ENCODE measurements around the gene SPATC1L.
"Not testable (repeated sequence)": the region's sequence is repeated elsewhere in the genome, so short reads cannot be mapped to it uniquely, and the experiment has no call there.

Gene SPATC1L

DNA sequence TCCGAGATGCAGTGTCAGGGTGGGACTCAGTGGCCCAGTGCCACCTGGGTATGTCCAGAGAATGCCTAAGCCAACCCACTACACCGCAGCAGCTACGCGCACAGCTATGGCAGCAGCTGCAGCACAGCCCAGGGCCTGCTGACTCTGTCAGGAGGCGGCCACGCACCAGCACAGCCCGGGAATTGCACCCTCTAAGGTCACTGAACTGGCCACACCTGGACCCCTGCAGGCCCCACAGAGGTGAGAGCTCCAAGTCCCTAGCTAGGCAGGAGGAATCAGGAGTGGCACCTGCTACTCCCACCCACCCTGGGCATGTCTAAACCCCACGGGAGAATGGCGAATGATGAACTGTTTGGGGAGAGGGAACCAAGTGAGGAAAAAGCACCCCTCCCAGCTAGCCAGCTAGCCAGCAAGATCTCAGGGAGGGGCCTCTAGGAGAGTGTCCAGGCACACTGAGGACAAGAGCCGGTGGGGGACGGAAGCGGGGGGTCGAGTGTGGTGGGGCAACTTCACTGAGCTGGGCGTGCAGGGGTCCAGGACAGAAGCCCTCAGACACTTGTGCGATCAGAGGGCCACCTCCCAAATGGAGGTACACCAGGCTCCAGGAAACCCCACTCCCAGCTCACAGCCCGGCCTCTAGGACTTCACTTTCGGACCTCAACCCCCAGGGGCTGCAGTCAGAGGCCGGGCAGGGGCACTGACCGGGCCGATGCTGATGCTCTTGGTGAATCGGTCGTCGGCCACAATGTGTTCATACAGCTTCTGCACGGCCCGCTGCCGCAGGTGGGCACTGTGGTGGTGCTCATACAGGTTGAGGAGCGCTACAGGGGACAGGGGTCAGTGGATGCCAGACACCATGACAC is 30.4 kb upstream of the SPATC1L start:
- no peak for DNase-seq

DNA sequence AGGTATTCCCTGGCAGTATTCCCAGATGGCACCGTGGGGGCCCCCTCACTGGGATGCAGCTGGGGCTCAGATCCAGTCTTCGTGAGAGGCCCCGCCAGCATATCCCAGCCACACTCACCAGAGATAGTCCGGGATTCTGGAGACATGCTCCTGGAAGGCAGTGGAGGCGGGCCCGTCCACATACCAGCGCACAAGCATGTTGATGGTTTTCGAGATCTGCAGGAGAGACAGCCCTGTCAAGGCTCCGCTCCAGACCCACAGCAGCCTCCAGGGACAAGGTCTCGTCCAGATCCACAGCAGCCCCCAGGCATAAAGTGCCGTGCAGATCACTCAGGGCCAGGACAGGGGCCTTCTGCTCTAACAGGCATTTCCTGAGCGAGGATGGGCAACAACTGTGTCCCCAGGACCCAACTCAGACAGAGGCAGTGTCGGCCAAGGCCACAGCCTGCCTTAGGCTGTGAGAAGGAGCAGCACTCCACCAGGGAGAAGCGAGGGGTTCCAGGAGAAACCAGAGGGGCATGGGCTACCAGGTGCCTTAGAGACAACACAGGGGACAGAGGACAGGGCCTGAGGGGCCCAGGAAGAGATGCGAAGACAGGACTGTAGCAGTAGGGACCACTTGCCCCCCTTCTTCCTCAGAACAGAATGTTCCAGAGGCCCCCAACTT is 29.5 kb upstream of the SPATC1L start:
- no peak for DNase-seq

DNA sequence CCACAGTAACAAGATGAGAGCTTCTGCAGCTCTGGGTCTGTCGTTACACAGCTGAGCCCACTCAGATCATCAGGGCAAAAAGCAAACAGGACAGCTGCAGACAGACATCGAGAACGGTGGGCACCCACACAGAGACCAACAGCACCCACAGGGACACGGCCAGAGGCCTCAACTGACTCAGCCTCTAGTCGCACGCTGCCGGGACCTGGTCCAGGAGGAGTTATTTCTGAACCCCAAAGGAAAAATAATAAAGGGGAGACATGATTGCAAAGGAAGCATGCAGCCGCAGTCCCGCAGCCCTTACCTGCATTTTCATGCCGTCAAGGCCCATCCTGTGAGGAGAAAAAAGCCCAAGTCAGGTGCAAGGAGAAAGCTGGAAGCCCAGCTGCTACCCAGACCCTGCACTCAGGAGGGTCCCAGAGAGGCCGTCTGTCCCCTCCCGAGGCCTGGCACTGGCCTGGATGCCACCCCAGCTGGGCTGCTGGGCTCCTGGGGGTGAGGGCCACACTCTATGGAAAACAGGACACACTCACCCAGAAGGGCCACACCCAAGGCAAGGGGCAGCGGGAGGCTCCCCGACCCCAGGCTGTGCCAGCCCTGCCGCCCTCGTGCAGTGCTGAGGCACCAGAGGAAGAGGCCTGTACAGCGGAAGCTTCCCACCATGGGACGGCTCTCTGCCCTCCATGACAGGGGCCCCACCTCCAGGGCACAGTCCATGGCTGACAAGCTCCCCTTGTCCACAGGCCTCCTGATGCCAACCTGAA is 28.6 kb upstream of the SPATC1L start:
- no peak for DNase-seq

DNA sequence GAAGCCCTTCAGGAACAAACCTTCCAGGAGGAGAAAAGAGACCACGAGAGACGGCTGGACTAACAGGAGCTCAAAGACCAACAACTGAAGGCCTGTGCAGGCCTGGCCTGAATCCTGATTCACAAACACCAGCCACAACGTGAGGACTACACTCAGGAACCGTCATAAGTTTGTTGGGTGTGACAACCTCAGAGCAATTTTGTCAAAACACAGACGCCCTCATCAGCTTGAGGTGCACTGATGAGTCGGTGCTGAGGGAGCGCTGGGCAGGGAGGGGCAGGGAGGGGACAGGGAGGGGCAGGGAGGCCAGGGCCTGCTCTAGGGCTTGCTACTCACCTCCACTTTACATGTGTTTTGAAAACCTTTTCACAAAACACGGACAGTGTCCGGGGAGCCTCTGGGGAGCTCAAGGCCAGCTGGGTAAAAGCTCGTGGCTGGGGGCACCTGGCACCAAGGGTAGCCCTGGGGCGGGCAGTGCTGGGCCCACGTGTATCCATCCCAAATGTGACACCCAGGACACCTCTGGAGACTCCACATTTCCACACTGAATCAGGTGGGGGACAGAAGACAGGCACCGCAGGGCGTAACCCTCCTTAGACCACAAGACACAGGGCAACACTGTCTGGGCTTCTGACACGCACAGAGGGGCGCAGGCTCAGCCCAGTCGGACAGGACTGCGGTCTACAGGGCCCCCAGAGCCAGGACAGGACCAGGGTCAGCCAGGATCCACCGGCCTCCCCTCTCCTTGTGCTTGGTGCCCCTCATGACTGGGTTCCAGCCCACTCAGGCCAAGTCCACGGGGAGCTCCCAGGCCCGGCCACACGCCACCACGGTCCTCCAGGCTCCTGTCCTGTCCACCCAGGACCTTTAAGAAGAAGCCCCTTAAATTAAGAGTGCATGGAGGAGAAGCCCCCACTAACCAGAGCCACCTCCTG is 27.8 kb upstream of the SPATC1L start:
- DNase-seq: no peak

DNA sequence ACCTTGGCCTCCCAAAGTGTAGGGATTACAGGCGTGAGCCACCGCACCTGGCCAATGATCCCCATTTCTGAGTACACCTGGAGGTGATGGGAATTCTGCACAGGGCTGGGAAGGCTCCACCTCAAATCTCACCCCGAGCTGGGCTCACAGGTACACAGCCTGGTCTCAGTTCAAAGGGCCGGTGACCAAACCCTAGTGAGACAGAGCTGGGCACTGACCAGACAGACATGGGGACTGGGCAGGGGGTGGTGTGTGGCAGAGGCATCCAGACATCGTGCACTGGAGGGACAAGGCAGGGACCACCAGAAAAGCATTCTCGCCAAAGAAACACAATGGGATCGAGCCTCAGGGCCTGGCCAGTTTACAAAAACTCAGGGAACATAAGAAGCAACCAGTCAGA is 27.1 kb upstream of the SPATC1L start:
- no peak for DNase-seq

DNA sequence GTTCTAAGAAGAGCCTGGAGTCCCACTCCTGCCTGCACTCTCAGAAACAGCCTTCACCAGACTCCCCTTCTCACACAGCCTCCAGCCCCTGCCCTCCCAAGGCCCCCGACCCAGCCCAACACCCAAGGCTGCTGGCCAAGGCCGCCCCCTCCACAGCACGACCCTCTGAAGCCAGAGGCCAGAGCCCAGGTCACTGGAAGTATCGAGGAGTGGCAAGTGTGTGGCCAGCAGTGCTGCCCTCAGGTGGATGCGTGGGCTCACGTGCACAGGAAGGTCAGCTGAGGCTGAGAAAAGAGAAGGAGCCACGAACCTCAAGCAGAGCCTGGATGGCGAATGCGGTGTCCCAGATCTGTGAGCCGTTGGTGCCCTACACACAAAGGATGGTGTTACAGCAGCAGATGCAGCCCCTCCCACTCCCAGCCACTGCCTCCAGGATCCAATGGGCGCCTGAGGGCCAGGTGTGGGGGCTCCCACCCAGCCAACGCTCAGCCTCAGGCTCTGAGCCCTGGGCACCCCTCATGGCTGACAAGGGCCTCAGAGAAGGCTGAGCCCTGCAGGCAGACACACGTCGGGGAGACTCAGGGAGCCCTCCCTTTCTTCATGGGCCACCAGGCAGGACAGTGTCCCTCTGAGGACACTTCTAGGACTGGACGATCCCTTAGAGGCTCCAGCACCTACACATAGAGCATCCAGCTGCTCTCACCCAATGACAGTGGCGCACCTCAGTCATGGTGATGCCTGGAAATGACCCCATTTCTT is 26.3 kb upstream of the SPATC1L start:
- DNase-seq: peak; percentile 12

DNA sequence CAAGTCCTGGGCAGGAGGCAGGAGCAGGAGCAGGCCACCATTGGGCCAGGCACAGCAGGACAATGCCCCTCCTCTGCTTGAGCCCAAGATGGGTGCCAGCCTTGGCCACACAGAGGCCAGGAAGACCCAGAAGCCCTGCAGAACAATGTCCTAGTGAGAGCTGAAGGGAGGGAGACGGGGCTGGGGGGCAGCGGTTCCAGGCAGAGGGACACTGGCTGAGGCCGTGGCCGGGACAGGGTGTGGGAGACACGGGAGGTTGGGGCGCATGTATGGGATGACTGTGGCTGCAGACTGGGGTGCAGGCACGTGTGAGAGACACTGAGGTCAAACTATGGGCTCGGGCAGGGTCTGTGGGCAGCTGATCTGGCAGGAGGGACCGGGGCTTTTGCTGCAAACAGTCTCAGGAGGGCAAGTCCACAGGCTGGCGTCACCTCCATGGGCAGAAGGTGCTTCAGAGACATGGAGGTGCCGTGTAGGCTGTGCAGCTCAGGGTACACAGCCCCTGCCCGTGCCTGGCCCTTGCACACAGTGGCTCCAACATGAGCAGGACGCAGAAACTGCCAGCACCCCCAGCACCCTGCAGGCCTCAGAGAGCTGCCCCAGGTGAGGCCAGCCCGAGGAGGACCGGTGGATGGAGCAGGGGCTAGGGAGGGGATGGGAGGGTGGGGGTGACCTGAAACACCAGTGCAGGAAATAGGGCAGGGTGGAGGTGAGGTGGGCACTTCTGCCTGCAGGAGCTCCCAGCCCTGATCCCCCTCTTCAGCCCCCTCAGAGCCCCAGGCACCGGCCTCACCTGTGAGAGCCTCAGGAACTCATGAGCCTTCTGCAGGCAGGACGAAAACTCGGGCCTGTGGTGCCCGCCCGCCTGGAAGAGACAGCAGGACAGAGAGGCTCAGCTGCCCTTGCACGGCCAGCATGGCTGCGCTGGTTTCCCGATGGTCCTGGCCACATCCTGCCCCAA is 24.8 kb upstream of the SPATC1L start:
- no peak for DNase-seq

DNA sequence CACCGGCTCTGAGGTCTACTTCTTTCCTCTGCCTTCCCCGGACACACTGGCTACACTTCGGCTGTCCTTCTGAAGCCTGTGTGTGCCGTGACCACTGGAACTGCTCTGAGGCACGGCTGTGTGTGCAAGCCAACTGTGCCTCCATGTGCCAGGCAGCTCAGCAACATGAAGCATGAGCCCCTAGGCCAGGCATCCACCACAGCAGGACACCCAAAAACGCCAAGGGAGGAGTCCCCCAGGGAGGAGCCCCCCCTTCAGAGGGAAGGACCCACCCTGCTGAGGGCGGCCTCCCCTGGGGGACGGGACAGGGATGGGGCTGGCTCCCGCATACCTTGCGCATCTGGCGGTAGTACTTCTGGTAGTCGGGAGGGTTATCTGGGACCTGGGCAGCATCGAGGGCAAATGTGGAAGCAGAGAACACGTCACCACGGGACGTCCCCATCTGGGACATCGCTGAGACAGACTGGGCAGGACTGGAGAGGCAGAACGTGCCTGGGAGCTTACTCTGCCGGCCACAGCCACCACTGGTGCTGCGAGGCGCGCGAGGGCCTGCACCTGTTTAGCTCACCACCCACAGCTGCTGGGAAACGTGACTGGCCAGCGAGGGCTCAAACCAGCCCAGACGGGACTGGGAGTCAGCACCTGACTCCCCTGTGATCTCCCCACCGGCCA is 23.8 kb upstream of the SPATC1L start:
- DNase-seq: no peak

DNA sequence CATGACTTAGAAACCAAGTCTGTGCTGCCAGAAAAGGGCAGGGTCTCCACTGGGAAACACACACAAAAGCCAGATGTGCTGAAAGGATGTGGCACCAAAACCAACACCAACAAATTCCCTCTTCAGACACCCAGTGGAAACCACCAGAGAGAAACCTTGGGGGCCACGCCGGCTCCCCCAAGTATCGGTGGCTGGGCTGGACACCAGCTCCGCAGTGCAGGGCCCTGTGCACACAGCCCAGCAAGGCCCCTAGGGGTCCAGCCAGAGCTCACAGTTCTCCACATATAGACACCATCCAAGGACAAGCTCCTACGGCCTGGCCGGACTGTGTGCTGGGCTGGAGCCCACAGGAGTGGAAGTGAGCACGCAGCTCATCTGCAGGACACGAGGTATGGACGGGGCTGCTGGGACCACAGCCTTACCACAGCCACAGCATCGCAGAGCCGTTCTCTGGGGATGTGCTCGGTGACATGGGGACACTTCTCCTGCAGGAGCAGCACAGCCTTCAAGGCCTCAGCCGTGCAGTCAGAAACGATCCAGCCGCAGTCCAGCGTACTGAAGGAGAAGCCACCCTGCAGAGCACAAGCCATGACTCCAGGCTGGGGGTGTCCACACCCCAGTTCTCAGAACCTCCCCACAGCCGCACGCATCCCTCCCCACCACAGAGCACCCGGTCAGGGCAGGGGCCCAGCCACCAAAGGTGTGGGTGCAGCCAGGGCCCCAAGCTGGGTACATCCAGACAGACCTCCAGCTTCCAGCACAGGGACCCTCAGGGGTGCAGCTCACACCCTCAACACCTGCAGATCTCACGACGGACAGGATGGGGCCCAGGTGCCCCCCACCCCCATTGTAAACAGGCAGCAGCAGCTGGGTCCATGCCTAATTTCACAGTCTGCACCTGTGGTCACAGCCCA is 23.0 kb upstream of the SPATC1L start:
- DNase-seq: no peak

DNA sequence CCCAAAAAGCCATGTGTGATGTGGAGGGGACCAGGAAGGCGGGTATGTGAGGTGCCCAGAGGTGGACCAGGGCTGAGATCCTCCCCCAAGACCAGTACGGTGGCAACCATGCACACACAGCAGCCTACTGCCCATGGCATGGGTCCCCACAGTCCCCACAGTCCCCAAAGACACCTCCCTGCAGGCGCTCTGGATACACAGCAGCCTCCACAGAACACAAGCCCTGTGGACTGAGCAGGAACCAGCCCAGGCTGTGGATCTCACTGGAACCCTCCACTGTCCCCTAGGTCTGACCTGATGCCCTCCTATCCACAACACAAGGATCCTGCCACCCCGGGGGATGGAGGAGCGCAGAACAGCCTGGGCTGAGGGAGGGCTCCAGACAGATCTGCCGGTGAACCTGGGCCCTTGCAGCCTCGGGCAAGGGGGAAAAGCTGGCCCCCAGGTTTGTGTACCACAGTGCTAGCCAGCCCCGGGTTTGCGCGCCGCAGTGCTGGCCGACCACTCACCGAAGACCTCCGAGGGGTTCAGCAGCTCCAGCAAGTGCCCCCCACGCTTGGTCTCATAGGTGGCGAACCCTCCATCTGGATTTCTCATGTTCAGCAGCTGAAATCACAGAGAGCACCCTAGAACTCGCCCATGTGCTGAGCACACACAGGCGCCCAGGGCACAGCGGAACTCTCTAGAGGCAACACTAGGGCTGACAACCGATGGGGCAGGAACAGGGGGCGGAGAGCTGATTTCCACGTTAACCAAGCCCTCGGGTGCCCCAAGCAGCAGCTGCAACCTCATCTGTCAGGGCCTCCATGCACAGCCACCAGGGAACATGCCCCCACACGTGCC is 22.1 kb upstream of the SPATC1L start:
- no peak for DNase-seq

DNA sequence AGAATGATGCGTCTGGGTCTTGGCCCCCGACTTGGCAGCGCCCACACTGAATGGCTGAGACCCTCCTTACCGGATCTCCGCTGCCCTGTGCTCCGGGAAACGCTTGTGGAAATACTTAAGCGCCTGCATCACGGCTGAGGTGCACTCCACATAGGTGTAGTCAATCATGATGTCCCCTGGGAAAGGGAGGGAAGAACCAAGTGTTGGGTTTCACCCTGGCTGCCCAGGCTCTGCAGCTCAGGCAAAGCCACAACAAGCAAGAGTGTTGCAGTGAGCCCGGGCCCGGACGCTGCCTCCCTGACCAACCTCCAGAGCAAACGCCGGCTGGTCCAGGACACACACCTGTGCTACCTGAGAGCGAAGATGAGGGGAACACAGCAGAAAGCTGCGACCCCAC is 21.5 kb upstream of the SPATC1L start:
- no peak for DNase-seq

DNA sequence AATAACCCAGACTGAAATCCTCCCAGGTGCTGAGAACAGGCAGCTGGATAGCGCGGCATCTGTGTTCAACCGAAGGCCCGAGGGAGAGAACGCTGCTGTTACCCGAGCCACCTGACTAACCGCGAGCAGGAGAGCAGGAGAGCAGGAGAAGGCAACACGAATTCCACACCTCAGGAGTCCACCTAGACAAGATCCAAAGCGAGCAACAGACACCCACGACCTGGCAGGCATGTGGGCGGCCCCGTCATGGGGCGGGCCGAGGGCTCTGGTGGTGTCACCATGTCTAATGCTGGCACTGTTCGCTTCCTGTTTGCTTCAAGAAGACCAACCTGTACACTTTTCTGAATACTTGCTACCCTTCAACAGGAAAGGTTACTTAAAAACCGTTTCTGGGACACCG is 20.9 kb upstream of the SPATC1L start:
- DNase-seq: no peak

DNA sequence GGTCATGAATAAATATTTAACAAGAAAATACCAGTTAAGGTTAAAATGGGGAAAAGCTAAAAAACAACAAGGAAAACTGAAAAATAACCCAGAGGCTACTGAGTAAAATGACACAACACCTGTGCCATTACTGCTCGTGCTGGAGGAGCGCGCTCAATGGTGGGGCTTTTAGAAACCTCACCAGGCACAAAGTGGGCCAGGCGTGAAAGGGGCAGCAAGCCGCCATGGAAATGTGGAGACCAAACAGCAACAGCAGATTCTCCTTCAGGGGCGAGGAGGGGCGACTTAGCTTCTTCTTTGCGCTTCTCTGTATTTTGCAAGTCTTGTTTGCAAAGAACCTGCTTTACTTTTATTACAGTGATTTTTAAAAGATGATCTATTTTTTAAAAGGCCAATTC is 18.9 kb upstream of the SPATC1L start:
- no peak for DNase-seq

DNA sequence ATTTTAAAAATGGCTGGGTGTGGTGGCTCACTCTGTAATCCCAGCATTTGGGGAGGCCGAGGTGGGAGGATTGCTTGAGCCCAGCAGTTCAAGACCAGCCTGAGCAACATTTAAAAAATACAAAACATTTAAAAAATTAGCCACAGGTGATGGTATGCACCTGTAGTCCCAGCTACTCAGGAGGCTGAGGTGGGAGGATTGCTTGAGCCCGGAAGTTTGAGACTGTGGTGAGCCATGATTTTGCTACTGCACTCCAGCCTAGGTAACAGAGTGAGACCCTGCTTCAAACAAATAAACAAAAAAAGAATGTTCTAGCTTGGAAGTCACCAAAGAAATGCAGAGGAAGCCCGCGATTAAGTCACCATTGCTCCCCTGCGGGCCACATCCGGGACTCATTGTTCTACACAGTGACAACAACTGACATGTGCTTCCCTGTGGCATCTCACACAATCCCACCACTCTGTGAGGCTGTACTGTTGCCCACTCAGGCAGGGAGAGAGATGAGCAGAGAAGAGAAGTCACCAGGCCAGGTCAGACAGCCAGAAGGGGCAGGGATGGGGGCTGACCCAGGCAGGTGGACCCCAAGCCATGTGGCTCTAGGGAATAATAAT is 18.4 kb upstream of the SPATC1L start:
- DNase-seq: no peak

DNA sequence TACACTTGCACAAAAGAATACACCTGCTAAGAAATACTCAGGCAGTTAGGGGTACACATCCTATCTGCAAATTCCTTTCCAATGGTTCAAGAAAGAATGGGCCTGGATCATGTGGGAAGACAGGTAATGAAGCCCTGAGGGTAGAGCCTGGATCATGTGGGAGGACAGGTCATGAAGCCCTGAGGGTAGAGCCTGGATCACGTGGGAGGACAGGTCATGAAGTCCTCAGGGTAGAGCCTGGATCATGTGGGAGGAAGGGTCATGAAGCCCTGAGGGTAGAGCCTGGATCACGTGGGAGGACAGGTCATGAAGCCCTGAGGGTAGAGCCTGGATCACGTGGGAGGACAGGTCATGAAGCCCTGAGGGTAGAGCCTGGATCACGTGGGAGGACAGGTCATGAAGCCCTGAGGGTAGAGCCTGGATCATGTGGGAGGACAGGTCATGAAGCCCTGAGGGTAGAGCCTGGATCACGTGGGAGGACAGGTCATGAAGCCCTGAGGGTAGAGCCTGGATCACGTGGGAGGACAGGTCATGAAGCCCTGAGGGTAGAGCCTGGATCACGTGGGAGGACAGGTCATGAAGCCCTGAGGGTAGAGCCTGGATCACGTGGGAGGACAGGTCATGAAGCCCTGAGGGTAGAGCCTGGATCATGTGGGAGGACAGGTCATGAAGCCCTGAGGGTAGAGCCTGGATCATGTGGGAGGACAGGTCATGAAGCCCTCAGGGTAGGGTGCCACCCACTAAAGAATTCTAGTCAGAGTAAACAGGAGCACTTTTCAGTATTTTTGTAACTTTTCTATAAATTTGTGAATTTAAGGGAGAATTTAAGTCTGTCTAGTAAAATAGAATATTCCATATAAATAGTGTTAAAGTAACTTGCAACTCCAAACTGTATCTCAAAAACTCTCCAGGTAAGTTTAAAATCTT is 16.9 kb upstream of the SPATC1L start:
- DNase-seq: not testable (repeated sequence)

Data from DMS53 (cell line).